ACC112 (cell line): ENCODE results near the gene LGI1.
A peak's percentile ranks its signal among the peaks of the same experiment; 100 is the strongest.
"Not testable (repeated sequence)": the region's sequence is repeated elsewhere in the genome, so short reads cannot be mapped to it uniquely, and the experiment has no call there.

Source experiments
- H2AFZ ChIP-seq: fragments of 200-600 bp; sonication (generic); one replicate; pipeline ENCODE4 v1.6.0; 2017; ENCODE audit warnings: antibody characterized with exemption, low read length; ENCODE audit not compliant: unreplicated experiment
- H3K27ac ChIP-seq: fragments of 200-600 bp; sonication (generic); 2 replicates; pipeline ENCODE4 v1.5.1; 2014; ENCODE audit warnings: low read depth, mild to moderate bottlenecking, antibody characterized with exemption, low read length, moderate library complexity
- H3K27me3 ChIP-seq: fragments of 200-600 bp; sonication (generic); 2 replicates; pipeline ENCODE4 v1.6.1; 2014; ENCODE audit warnings: mild to moderate bottlenecking, antibody characterized with exemption, low read length, moderate library complexity, mixed read lengths; ENCODE audit not compliant: insufficient read depth
- H3K36me3 ChIP-seq: fragments of 200-600 bp; sonication (generic); 2 replicates; pipeline ENCODE4 v1.6.1; 2016; ENCODE audit warnings: mild to moderate bottlenecking, antibody characterized with exemption, low read length, moderate library complexity, mixed read lengths; ENCODE audit not compliant: insufficient read depth
- H3K4me1 ChIP-seq: fragments of 200-600 bp; sonication (generic); one replicate; pipeline ENCODE4 v1.6.1; 2016; ENCODE audit warnings: low read length, mixed read lengths; ENCODE audit not compliant: insufficient read depth, unreplicated experiment, control insufficient read depth
- H3K4me3 ChIP-seq: fragments of 200-600 bp; sonication (generic); 2 replicates; pipeline ENCODE4 v1.5.1; 2014; ENCODE audit warnings: mild to moderate bottlenecking, low read depth, low read length
- H3K79me2 ChIP-seq: fragments of 200-600 bp; sonication (generic); one replicate; pipeline ENCODE4 v1.6.0; 2016; ENCODE audit warnings: low read length; ENCODE audit not compliant: control insufficient read depth, unreplicated experiment, insufficient read depth

The LGI1 gene

GRCh38 chr10:93821051-93821772 lies 63.5 kb downstream of the LGI1 start:
- Histone ChIP-seq H3K4me1 (peaks cover 3% of the 10 kb centered on the region), H3K4me3 (no peak overlapping the region), H3K27ac (no peak overlapping the region), H3K79me2 (no peaks in the 10 kb centered on the region), H2AFZ (no peak overlapping the region), H3K36me3 (no peaks in the 10 kb centered on the region), H3K27me3 (no peaks in the 10 kb centered on the region)

- no peaks in the 10 kb centered on the region for H3K36me3 ChIP-seq
- peak overlapping the region; percentile 40 for H2AFZ ChIP-seq
- H3K27ac ChIP-seq, result no peak overlapping the region
- no peaks in the 10 kb centered on the region for H3K79me2 ChIP-seq
- H3K27me3 ChIP-seq, result no peaks in the 10 kb centered on the region
- no peaks in the 10 kb centered on the region for H3K4me1 ChIP-seq
- H3K4me3 ChIP-seq, result no peak overlapping the region
Observed at GRCh38 chr10:93826355-93826754, 68.6 kb downstream of the LGI1 start.

- H3K79me2 ChIP-seq, result no peaks in the 10 kb centered on the region
- peaks cover 5% of the 10 kb centered on the region; the same call in 1 of the 2 replicates for H3K27me3 ChIP-seq
- H3K27ac ChIP-seq, result no peak overlapping the region
- no peaks in the 10 kb centered on the region for H3K4me1 ChIP-seq
- no peaks in the 10 kb centered on the region for H3K36me3 ChIP-seq
- no peak overlapping the region for H3K4me3 ChIP-seq
- H2AFZ ChIP-seq, result no peak overlapping the region
Observed at GRCh38 chr10:93827056-93827804, 69.5 kb downstream of the LGI1 start.

- not testable (repeated sequence) for H3K36me3 ChIP-seq, H3K27ac ChIP-seq, H2AFZ ChIP-seq, H3K4me3 ChIP-seq, H3K79me2 ChIP-seq, H3K4me1 ChIP-seq, H3K27me3 ChIP-seq
Observed at GRCh38 chr10:93831065-93831464, 73.3 kb downstream of the LGI1 start.

- H3K27me3 ChIP-seq, result peaks cover 5% of the 10 kb centered on the region
- H2AFZ ChIP-seq, result no peak overlapping the region
- no peak overlapping the region for H3K27ac ChIP-seq
- no peaks in the 10 kb centered on the region for H3K79me2 ChIP-seq
- H3K4me3 ChIP-seq, result no peak overlapping the region
- no peaks in the 10 kb centered on the region for H3K36me3 ChIP-seq
- H3K4me1 ChIP-seq, result no peaks in the 10 kb centered on the region
Observed at GRCh38 chr10:93835770-93836169, 78.0 kb downstream of the LGI1 start.

- peaks cover 2% of the 10 kb centered on the region for H3K27me3 ChIP-seq
- H3K79me2 ChIP-seq, result no peaks in the 10 kb centered on the region
- no peak overlapping the region for H3K4me3 ChIP-seq
- H3K4me1 ChIP-seq, result no peaks in the 10 kb centered on the region
- H3K27ac ChIP-seq, result no peak overlapping the region
- no peak overlapping the region for H2AFZ ChIP-seq
- H3K36me3 ChIP-seq, result no peaks in the 10 kb centered on the region
Observed at GRCh38 chr10:93837822-93838221, 80.1 kb downstream of the LGI1 start.

GRCh38 chr10:93838278-93838677 lies 80.5 kb downstream of the LGI1 start:
- H2AFZ ChIP-seq, result no peak overlapping the region
- H3K27ac ChIP-seq, result no peak overlapping the region
- H3K4me1 ChIP-seq, result no peaks in the 10 kb centered on the region
- H3K79me2 ChIP-seq, result no peaks in the 10 kb centered on the region
- H3K4me3 ChIP-seq, result no peak overlapping the region
- H3K36me3 ChIP-seq, result no peaks in the 10 kb centered on the region
- H3K27me3 ChIP-seq, result peaks cover 5% of the 10 kb centered on the region

- Histone ChIP-seq H3K79me2 (no peaks in the 10 kb centered on the region), H3K27me3 (peaks cover 14% of the 10 kb centered on the region; the same call in 1 of the 2 replicates)
Observed at GRCh38 chr10:93841961-93842360, 84.2 kb downstream of the LGI1 start.

GRCh38 chr10:93844979-93845626 lies 87.4 kb downstream of the LGI1 start:
- Histone ChIP-seq H3K4me3 (no peak overlapping the region), H3K79me2 (no peaks in the 10 kb centered on the region), H3K4me1 (no peaks in the 10 kb centered on the region), H3K27me3 (peaks cover 24% of the 10 kb centered on the region), H3K27ac (no peak overlapping the region), H2AFZ (no peak overlapping the region), H3K36me3 (no peaks in the 10 kb centered on the region)

More at GRCh38 chr10:93841961-93842360, 84.2 kb downstream of the LGI1 start:
- no peak overlapping the region for H3K27ac ChIP-seq
- H3K4me1 ChIP-seq, result no peaks in the 10 kb centered on the region
- H2AFZ ChIP-seq, result no peak overlapping the region
- no peaks in the 10 kb centered on the region for H3K36me3 ChIP-seq
- H3K4me3 ChIP-seq, result no peak overlapping the region
